IPS-18a (cell line): ENCODE results near the gene GFRA4.

Experiments
- H3K27ac ChIP-seq: one replicate; pipeline ENCODE4 v1.5.1; 2013; ENCODE audit warnings: low read length
- H3K27me3 ChIP-seq: one replicate; pipeline ENCODE4 v1.6.1; 2013; ENCODE audit warnings: mild to moderate bottlenecking, low read length; ENCODE audit not compliant: control insufficient read depth, insufficient read depth
- H3K36me3 ChIP-seq: one replicate; pipeline ENCODE4 v1.6.1; 2013; ENCODE audit warnings: low read depth, low read length; ENCODE audit not compliant: control insufficient read depth
- H3K4me1 ChIP-seq: one replicate; pipeline ENCODE4 v1.6.1; 2013; ENCODE audit warnings: low read depth, low read length; ENCODE audit not compliant: control insufficient read depth
- H3K4me3 ChIP-seq: one replicate; pipeline ENCODE4 v1.5.1; 2013; ENCODE audit warnings: low read length
- H3K9ac ChIP-seq: one replicate; pipeline ENCODE4 v1.6.1; 2013; ENCODE audit warnings: mild to moderate bottlenecking, low read length, moderate library complexity
- H3K9me3 ChIP-seq: one replicate; pipeline ENCODE4 v1.6.1; 2013; ENCODE audit warnings: low read depth, low read length; ENCODE audit not compliant: control insufficient read depth

Gene GFRA4

GRCh38 chr20:3658019-3658715 lies 5.0 kb downstream of the GFRA4 start:
- H3K9ac ChIP-seq = no peak overlapping the region
- no peak overlapping the region for H3K4me3 ChIP-seq
- H3K9me3 ChIP-seq = no peaks in the 10 kb centered on the region
- no peaks in the 10 kb centered on the region for H3K27me3 ChIP-seq
- no peaks in the 10 kb centered on the region for H3K36me3 ChIP-seq
- no peak overlapping the region for H3K27ac ChIP-seq
- no peaks in the 10 kb centered on the region for H3K4me1 ChIP-seq

- Histone ChIP-seq H3K9me3 (no peaks in the 10 kb centered on the region), H3K9ac (no peak overlapping the region), H3K36me3 (no peaks in the 10 kb centered on the region), H3K4me1 (no peaks in the 10 kb centered on the region), H3K4me3 (no peak overlapping the region), H3K27me3 (no peaks in the 10 kb centered on the region), H3K27ac (no peak overlapping the region)
Observed at GRCh38 chr20:3655131-3655405, 8.1 kb downstream of the GFRA4 start.

- Histone ChIP-seq H3K9ac (no peak overlapping the region), H3K4me3 (no peak overlapping the region), H3K9me3 (no peaks in the 10 kb centered on the region), H3K4me1 (no peaks in the 10 kb centered on the region), H3K27ac (no peak overlapping the region), H3K27me3 (no peaks in the 10 kb centered on the region), H3K36me3 (no peaks in the 10 kb centered on the region)
Observed at GRCh38 chr20:3654326-3655130, 8.7 kb downstream of the GFRA4 start.

GRCh38 chr20:3653921-3654320 lies 9.3 kb downstream of the GFRA4 start:
- no peaks in the 10 kb centered on the region for H3K9me3 ChIP-seq
- H3K4me3 ChIP-seq = no peak overlapping the region
- H3K4me1 ChIP-seq = no peaks in the 10 kb centered on the region
- H3K36me3 ChIP-seq = no peaks in the 10 kb centered on the region
- no peaks in the 10 kb centered on the region for H3K27me3 ChIP-seq
- H3K9ac ChIP-seq = no peak overlapping the region
- H3K27ac ChIP-seq = no peak overlapping the region

- Histone ChIP-seq H3K27me3 (no peaks in the 10 kb centered on the region), H3K9me3 (no peaks in the 10 kb centered on the region), H3K9ac (no peak overlapping the region), H3K27ac (no peak overlapping the region), H3K4me3 (no peak overlapping the region), H3K4me1 (no peaks in the 10 kb centered on the region), H3K36me3 (no peaks in the 10 kb centered on the region)
Observed at GRCh38 chr20:3652676-3653596, 10.3 kb downstream of the GFRA4 start.

- no peak overlapping the region for H3K4me3 ChIP-seq
- no peak overlapping the region for H3K9ac ChIP-seq
- H3K27ac ChIP-seq = no peak overlapping the region
- no peaks in the 10 kb centered on the region for H3K4me1 ChIP-seq
- H3K36me3 ChIP-seq = no peaks in the 10 kb centered on the region
- no peaks in the 10 kb centered on the region for H3K9me3 ChIP-seq
- no peaks in the 10 kb centered on the region for H3K27me3 ChIP-seq
Observed at GRCh38 chr20:3652221-3652620, 11.0 kb downstream of the GFRA4 start.

- Histone ChIP-seq H3K27me3 (no peaks in the 10 kb centered on the region), H3K27ac (no peak overlapping the region), H3K4me1 (no peaks in the 10 kb centered on the region), H3K9ac (no peak overlapping the region), H3K36me3 (no peaks in the 10 kb centered on the region), H3K4me3 (no peak overlapping the region), H3K9me3 (no peaks in the 10 kb centered on the region)
Observed at GRCh38 chr20:3651204-3651962, 11.8 kb downstream of the GFRA4 start.

- Histone ChIP-seq H3K4me1 (no peaks in the 10 kb centered on the region), H3K36me3 (no peaks in the 10 kb centered on the region), H3K27me3 (no peaks in the 10 kb centered on the region), H3K4me3 (no peak overlapping the region), H3K9ac (no peak overlapping the region), H3K9me3 (no peaks in the 10 kb centered on the region), H3K27ac (no peak overlapping the region)
Observed at GRCh38 chr20:3648951-3649350, 14.2 kb downstream of the GFRA4 start.

GRCh38 chr20:3647473-3647872 lies 15.7 kb downstream of the GFRA4 start:
- H3K9ac ChIP-seq = no peak overlapping the region
- H3K36me3 ChIP-seq = no peaks in the 10 kb centered on the region
- no peaks in the 10 kb centered on the region for H3K4me1 ChIP-seq
- H3K9me3 ChIP-seq = no peaks in the 10 kb centered on the region
- no peak overlapping the region for H3K4me3 ChIP-seq
- no peak overlapping the region for H3K27ac ChIP-seq
- no peaks in the 10 kb centered on the region for H3K27me3 ChIP-seq

GRCh38 chr20:3646651-3647050 lies 16.5 kb downstream of the GFRA4 start:
- no peak overlapping the region for H3K4me3 ChIP-seq
- H3K36me3 ChIP-seq = no peaks in the 10 kb centered on the region
- H3K27me3 ChIP-seq = no peaks in the 10 kb centered on the region
- H3K27ac ChIP-seq = no peak overlapping the region
- H3K9ac ChIP-seq = no peak overlapping the region
- H3K4me1 ChIP-seq = no peaks in the 10 kb centered on the region
- no peaks in the 10 kb centered on the region for H3K9me3 ChIP-seq

- no peaks in the 10 kb centered on the region for H3K4me1 ChIP-seq
- H3K9me3 ChIP-seq = no peaks in the 10 kb centered on the region
- H3K27ac ChIP-seq = no peak overlapping the region
- H3K9ac ChIP-seq = no peak overlapping the region
- H3K27me3 ChIP-seq = no peaks in the 10 kb centered on the region
- H3K36me3 ChIP-seq = no peaks in the 10 kb centered on the region
- no peak overlapping the region for H3K4me3 ChIP-seq
Observed at GRCh38 chr20:3646067-3646440, 17.1 kb downstream of the GFRA4 start.
